IMR-90 (cell line): Measurements from ENCODE around the gene ZNF385B.

ENCODE experiments used
- CTCF ChIP-seq: conservative IDR thresholded peaks from 2 replicates; pipeline ENCODE4 v1.5.1; 2012; ENCODE audit warnings: mild to moderate bottlenecking, low read depth, low read length, improper control_type of control experiment
- POLR2A ChIP-seq: IDR thresholded peaks from 2 replicates; pipeline ENCODE4 v1.6.1; 2012; ENCODE audit warnings: mild to moderate bottlenecking, low read depth, low read length
- RAD21 ChIP-seq: IDR thresholded peaks from 2 replicates; pipeline ENCODE4 v1.6.1; 2012; ENCODE audit warnings: low read length, improper control_type of control experiment
- RCOR1 ChIP-seq: IDR thresholded peaks from 2 replicates; pipeline ENCODE4 v1.6.1; 2012; ENCODE audit warnings: mild to moderate bottlenecking, low read length, improper control_type of control experiment; ENCODE audit not compliant: insufficient replicate concordance
- SMC3 ChIP-seq: fragments of 150-350 bp; IDR thresholded peaks from 2 replicates; pipeline ENCODE4 v1.6.1; 2016; ENCODE audit warnings: low read depth, mild to moderate bottlenecking, antibody characterized with exemption, low read length, moderate library complexity

GRCh38 chr2:179818546-179818945 is 42.9 kb downstream of the ZNF385B start:
- TF ChIP-seq POLR2A (no peak), SMC3 (no peak), RCOR1 (no peak), CTCF (no peak), RAD21 (no peak)
